ENCODE data around the gene PLSCR1.
"Not testable (repeated sequence)": the region's sequence is repeated elsewhere in the genome, so short reads cannot be mapped to it uniquely, and the experiment has no call there.

The PLSCR1 gene

GRCh38 chr3:146511402-146512134, 32.8 kb downstream of the PLSCR1 start:
- DNase-seq = no peak

DNA sequence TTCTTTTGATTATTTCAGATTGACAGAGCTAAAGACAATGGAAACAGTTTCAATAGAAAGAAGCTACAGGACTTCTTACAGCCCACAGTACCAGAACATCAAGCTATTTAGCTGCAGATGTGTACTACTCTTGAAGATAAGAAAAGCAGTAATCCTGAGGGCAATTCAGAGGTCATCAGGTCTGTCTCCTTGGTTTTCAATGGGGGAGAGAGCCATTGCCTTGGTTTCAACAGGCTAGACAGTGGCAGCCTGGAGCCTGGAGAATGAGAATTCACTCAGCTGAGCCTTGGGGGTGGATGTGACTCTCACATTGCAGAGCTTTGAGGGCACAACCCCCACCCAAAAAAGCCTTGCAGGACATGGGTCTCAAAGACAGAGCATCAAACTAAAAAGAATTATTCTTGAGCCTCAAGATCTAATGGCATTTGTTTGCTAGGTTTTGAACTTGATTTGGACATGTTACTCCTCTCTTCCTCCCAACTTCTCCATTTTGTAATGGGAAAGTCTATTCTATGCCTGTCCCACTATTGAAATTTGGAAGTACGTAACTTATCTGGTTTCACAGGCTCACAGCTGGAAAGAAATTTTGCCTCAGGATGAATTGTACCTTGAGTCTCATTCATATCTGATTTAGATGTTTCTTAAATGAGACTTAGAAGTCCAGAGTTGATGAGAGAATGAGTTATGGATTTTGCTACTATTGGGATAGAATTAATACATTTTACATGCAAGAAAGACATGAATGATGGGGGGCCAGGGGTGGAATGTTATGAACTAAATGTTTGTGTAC, 36.9 kb downstream of the PLSCR1 start:
- no peak for DNase-seq

GRCh38 chr3:146505516-146505915, 38.9 kb downstream of the PLSCR1 start:
- no peak for DNase-seq

- no peak for DNase-seq
These were observed 39.8 kb downstream of the PLSCR1 start for GRCh38 chr3:146504498-146505197.

DNA sequence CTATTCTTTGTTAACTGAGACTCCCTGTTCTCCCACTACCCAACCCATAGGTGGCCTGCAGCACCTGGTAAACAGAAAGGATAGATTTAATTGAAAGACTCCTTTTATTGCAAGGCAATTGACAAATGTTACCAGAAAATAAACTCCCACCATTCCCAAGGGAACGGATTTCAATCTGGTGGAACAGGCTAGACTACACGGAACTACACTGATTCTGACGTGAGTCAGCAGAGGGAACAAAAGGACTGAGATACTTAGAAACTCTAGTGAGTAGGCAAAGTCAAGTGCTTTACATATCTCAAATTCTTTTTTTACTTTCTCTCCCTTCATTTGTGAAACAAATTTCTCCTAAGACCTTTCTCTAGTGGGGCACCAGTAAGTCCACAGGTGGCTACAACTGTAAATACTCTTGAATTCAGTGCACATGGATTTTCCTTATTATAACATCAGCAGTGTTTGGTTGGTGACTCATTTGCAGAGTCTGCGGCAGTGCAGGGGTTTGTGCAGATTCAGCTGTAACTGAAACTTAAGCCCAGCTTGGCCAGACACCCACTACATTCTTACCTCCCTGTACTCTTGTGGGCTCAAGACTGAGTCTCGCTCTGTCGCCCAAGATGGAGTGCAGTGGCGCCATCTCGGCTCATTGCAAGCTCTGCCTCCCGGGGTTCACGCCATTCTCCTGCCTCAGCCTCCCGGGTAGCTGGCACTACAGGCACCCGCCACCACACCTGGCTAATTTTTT, 40.8 kb downstream of the PLSCR1 start:
- DNase-seq = no peak

GRCh38 chr3:146502887-146503460, 41.4 kb downstream of the PLSCR1 start:
- no peak for DNase-seq

GRCh38 chr3:146501752-146502151, 42.7 kb downstream of the PLSCR1 start:
- DNase-seq = no peak

GRCh38 chr3:146499701-146500100, 44.7 kb downstream of the PLSCR1 start:
- no peak for DNase-seq

- no peak for DNase-seq
These were observed 46.2 kb downstream of the PLSCR1 start for GRCh38 chr3:146498002-146498736.

- not testable (repeated sequence) for DNase-seq
These were observed 47.1 kb downstream of the PLSCR1 start for GRCh38 chr3:146497145-146497843.

GRCh38 chr3:146496726-146497125, 47.7 kb downstream of the PLSCR1 start:
- DNase-seq = no peak

DNA sequence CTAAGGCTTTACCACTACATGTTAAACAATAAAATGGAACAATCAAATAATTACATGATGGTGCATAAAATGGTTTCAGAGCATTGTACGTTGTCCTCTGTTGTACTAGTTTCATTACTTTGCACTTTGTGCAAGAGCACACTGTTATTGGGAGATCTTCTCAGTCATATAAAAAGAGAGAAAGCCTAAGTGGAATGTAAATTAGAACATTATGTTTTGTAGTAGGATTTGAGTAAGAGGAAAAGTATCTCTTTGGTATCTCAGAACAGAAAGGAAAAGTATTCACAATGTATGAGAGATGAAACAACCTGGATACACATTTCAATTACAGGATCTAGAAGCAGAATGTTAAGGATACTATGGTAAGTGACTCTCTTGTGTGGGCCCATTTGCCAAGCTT, 48.2 kb downstream of the PLSCR1 start:
- no peak for DNase-seq

DNA sequence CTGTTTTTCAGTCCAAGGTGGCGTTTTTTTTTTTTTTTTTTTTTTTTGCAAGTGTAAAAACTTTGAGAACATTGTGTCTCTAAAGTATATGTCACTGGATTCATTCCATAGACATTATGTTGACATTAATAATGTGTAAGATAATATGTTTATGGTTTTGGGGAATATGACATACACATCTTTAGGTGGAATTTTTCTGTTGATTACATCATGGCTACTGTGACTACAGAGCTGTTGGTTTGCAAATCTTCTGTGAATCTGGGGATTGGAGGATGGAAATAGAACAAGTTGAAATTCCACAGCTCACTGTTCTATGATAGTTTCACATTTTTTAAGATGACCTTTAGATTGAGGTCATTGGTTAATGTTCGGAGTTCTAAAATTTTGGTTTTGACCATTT, 50.6 kb downstream of the PLSCR1 start:
- DNase-seq = no peak

DNA sequence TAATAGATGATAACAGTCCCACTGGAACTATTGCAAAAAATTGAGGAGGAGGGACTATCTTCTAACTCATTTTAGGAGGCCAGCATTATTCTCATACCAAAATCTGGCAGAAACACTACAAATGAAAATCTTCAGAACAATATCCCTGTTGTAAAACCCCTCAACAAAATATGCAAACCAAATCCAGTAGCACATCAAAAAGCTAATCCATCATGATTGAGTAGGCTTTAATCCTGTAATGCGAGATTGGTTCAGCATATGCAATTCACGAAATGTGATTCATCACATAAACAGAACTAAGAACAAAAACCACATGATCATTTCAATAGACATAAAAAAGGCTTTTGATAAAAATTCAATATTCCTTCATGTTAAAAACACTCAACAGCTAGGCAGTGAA, 51.2 kb downstream of the PLSCR1 start:
- no peak for DNase-seq

DNA sequence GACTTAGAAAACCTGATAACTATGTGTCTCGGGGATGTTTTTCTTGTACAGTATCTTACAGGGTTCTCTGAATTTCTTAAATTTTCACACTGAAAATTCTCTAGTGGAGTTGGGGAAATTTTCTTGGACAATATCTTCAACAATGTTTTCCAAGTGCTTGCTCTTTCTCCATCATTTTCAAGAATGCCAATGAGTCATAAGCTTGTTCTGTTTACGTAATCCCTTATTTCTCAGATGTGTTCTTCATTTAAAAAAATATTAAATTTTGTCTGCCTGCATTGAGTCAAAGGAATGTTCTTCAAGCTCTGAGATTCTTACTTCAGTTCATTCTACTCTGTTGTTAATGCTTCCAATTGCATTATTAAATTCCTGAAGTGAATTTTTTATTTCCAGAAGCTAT, 53.1 kb downstream of the PLSCR1 start:
- no peak for DNase-seq

DNA sequence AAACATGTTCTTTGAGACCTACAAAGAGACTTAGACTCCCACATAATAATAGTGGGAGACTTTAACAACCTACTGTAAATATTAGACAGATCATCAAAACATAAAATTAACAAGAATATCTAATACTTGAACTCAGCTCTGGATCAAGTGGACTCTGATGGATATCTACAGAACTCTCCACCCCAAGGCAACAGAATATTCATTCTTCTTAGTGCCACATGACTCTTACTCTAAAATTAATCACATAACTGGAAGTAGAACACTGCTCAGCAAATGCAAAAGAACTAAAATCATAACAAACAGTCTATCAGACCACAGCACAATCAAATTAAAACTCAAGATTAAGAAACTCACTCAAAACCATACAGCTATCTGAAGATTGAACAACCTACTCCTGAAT, 59.1 kb downstream of the PLSCR1 start:
- DNase-seq = no peak

DNA sequence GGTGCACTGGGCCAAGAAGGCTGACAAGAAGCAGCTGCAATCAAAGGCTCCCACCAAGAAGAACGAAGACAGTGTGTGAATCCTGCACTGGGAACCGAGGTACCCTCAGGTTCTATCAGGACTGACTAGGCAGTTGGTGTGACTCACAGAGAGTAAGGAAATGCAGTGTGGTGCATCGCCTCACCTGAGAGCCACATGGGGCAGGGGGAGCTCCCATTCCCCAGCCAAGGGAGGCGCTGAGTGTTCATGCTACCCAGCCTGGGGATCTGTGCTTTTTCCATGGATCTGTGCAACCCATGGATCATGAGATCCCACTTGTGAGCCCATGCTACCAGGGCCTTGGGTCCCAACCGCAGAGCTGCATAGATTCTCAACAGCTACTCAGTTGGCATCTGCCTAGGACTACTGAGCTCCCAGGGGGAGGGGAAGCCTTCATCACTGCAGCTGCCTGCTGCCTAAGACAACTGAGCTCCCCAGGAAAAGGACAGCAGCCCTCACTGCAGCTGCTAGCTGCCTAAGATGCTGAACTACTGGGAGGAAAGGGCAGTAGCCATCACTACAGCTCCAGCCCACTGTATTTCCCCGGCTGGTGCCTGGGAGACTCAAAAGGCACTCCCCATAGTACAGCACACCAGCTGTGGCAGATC, 68.2 kb downstream of the PLSCR1 start:
- no peak for DNase-seq

DNA sequence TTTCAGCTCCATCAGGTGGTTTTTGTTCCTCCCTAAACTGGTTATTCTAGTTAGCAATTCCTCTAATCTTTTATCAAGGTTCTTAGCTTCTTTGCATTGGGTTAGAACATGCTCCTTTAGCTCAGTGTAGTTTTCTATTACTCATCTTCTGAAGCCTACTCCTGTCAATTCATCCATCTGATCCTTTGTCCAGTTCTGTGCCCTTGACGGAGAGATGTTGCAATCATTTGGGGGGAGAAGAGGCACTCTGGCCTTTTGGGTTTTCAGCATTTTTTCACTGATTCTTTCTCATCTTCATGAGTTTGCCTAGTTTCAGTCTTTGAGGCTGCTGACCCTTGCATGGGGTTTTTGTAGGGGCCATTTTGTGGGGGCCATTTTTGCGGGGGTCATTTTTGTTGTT, 69.4 kb downstream of the PLSCR1 start:
- DNase-seq = not testable (repeated sequence)

DNA sequence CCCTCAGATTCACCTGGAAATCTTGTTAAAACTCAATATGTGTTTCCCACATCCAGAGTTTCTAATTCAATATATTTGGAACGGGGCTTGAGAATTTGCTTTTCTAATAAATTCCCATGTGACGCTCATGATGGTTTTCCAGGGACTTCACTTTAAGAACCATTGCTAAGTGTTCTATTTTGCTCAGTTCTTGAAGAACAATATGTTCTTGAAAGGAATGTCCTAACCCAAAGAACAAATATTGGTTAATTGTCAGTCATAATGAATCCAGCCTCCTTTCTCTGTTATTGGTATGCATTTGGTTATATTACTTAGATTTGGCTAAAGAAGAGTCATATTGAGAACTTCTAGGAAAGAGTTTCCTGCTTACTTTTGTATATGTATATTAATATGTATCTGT, 70.7 kb downstream of the PLSCR1 start:
- DNase-seq = no peak

DNA sequence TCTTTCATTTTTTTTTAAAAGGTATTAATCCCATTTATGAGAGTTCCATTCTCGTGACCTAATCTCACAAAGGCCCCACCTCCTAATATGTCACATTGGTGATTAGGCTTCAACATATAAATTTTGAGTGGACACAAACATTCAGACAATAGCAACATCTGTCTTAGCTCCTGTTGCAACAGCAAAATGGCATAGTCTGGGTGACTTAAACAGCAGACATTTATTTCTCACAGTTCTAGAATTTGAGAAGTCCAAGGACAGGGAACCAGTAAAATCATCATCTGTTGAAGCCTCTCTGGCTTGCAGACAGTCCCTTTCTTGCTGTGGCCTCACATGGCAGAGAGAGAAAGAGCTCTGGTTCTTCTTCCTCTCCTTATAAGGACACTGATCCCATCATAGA, 71.8 kb downstream of the PLSCR1 start:
- no peak for DNase-seq

GRCh38 chr3:146471012-146471411, 73.4 kb downstream of the PLSCR1 start:
- no peak for DNase-seq
